H1 (cell line): ENCODE results near the gene TARDBP. TPM values are rescaled to one million over a fixed set of nuclear protein-coding genes. Genes with fewer than 3 reads are reported as not detected.

ENCODE experiments used
- CTCF ChIA-PET: fragments of 300-600 bp; sonication (Branson Sonifier 250); formaldehyde crosslinking; loops from one replicate; lab custom pipeline; 2021; ENCODE audit not compliant: partially characterized antibody; lab: Charles Lee
- POLR2A ChIA-PET: fragments of 300-600 bp; sonication (Branson Sonifier 250); formaldehyde crosslinking; loops from one replicate; lab custom pipeline; 2021; ENCODE audit warnings: inconsistent platforms; ENCODE audit not compliant: partially characterized antibody; lab: Charles Lee
- DNase-seq, 2 experiments: peaks; one replicate each; pipeline versions ENCODE4 v3.0.0 to v3.0.0-alpha.2; 2010 to 2022; ENCODE audit warnings: low spot score in 2 of 2, low read depth in 1 of 2, mixed read lengths in 1 of 2
- FAIRE-seq: peaks from 2 replicates; lab custom pipeline; 2011; peaks lifted over from hg19 to GRCh38; lab: Jason Lieb, UNC
- H2AFZ ChIP-seq: 2 replicates; pipeline ENCODE4 v1.8.1; 2012; ENCODE audit warnings: low read length, inconsistent platforms
- H2AK5ac ChIP-seq: 2 replicates; pipeline ENCODE4 v1.6.1; 2013; ENCODE audit warnings: low read depth, low read length
- H2BK120ac ChIP-seq: replicated peaks from 2 replicates; pipeline ENCODE3; 2013; ENCODE audit warnings: low read depth, low read length, inconsistent platforms
- H2BK12ac ChIP-seq: 2 replicates; pipeline ENCODE4 v1.6.1; 2013; ENCODE audit warnings: low read depth, low read length
- H2BK15ac ChIP-seq: 2 replicates; pipeline ENCODE4 v1.6.1; 2013; ENCODE audit warnings: low read length
- H2BK20ac ChIP-seq: 2 replicates; pipeline ENCODE4 v1.6.1; 2013; ENCODE audit warnings: low read length
- H2BK5ac ChIP-seq: 2 replicates; pipeline ENCODE4 v1.6.1; 2013; ENCODE audit warnings: low read depth, low read length
- H3K14ac ChIP-seq: 2 replicates; pipeline ENCODE4 v1.6.1; 2013; ENCODE audit warnings: inconsistent platforms; ENCODE audit not compliant: insufficient read length
- H3K18ac ChIP-seq: 2 replicates; pipeline ENCODE4 v1.6.1; 2013; ENCODE audit warnings: low read length; ENCODE audit errors: extremely low read depth
- H3K23ac ChIP-seq: 2 replicates; pipeline ENCODE4 v1.6.1; 2013; ENCODE audit warnings: inconsistent platforms; ENCODE audit not compliant: insufficient read length
- H3K23me2 ChIP-seq: 2 replicates; pipeline ENCODE4 v1.6.1; 2013; ENCODE audit warnings: low read depth, low read length
- H3K27ac ChIP-seq: 2 replicates; pipeline ENCODE4 v1.6.1; 2011; ENCODE audit warnings: low read depth, low read length, inconsistent platforms
- H3K27me3 ChIP-seq, 4 experiments: replicated peaks in 1 of 4; 1 replicate in 1 of 4; 2 replicates in 3 of 4; pipeline versions ENCODE4 v1.6.1 to v1.8.1; 2011 to 2013; ENCODE audit warnings: low read length in 3 of 4, mild to moderate bottlenecking in 3 of 4, inconsistent platforms in 2 of 4, mixed read lengths in 2 of 4, moderate library complexity in 1 of 4; ENCODE audit not compliant: control insufficient read depth in 3 of 4, insufficient read depth in 3 of 4; ENCODE audit errors: extremely low read depth in 1 of 4
- H3K36me3 ChIP-seq, 4 experiments: 2 replicates each; pipeline versions ENCODE4 v1.6.1 to v1.8.1; 2011 to 2013; ENCODE audit warnings: mild to moderate bottlenecking in 4 of 4, low read length in 3 of 4, moderate library complexity in 2 of 4, control low read depth in 1 of 4, inconsistent platforms in 1 of 4; ENCODE audit not compliant: insufficient read depth in 4 of 4, control insufficient read depth in 2 of 4
- H3K4ac ChIP-seq: replicated peaks from 2 replicates; pipeline ENCODE3; 2013; ENCODE audit warnings: low read length, low read depth, mixed read lengths, inconsistent platforms; ENCODE audit not compliant: insufficient read length
- H3K4me1 ChIP-seq, 4 experiments: replicated peaks in 1 of 4; 1 replicate in 1 of 4; 2 replicates in 3 of 4; pipeline versions ENCODE4 v1.6.1 to v1.8.1; 2011 to 2013; ENCODE audit warnings: low read length in 3 of 4, inconsistent platforms in 2 of 4, mixed read lengths in 1 of 4; ENCODE audit not compliant: insufficient read depth in 4 of 4, control insufficient read depth in 3 of 4
- H3K4me2 ChIP-seq, 2 experiments: 2 replicates each; pipeline versions ENCODE4 v1.6.1 to v1.8.1; 2011 to 2013; ENCODE audit warnings: low read depth in 2 of 2, low read length in 2 of 2, control low read depth in 1 of 2, inconsistent platforms in 1 of 2, mild to moderate bottlenecking in 1 of 2; ENCODE audit not compliant: insufficient read depth in 1 of 2
- H3K4me3 ChIP-seq, 4 experiments: fragments of 200-600, 300-600 bp in 1 of 4; sonication (generic), shearing (Covaris generic), sonication (Bioruptor Twin) in 1 of 4; 2 replicates each; pipeline versions ENCODE4 v1.5.1 to v1.8.1; 2011 to 2016; ENCODE audit warnings: low read length in 4 of 4, low read depth in 3 of 4, control low read depth in 2 of 4, inconsistent platforms in 2 of 4, mild to moderate bottlenecking in 2 of 4, mixed read lengths in 1 of 4, moderate library complexity in 1 of 4; ENCODE audit not compliant: insufficient read depth in 2 of 4; ENCODE audit errors: extremely low read depth in 1 of 4
- H3K56ac ChIP-seq: replicated peaks from 2 replicates; pipeline ENCODE3; 2013; ENCODE audit warnings: low read depth, mild to moderate bottlenecking, mixed read lengths, low read length, inconsistent platforms; ENCODE audit not compliant: insufficient read length
- H3K79me1 ChIP-seq: 2 replicates; pipeline ENCODE4 v1.6.1; 2013; ENCODE audit warnings: low read depth, low read length, control low read depth
- H3K79me2 ChIP-seq, 2 experiments: 2 replicates each; pipeline versions ENCODE4 v1.6.1 to v1.8.1; 2012 to 2013; ENCODE audit warnings: low read length in 2 of 2, mild to moderate bottlenecking in 2 of 2, inconsistent platforms in 1 of 2; ENCODE audit not compliant: insufficient read depth in 2 of 2, control insufficient read depth in 1 of 2
- H3K9ac ChIP-seq, 4 experiments: replicated peaks in 1 of 4; 1 replicate in 1 of 4; 2 replicates in 3 of 4; pipeline versions ENCODE4 v1.6.1 to v1.8.1; 2011 to 2013; ENCODE audit warnings: low read depth in 3 of 4, low read length in 3 of 4, control low read depth in 2 of 4, mild to moderate bottlenecking in 2 of 4, moderate library complexity in 2 of 4, inconsistent platforms in 1 of 4; ENCODE audit errors: extremely low read depth in 1 of 4
- H3K9me3 ChIP-seq, 2 experiments: 2 replicates each; pipeline versions ENCODE4 v1.6.1 to v1.8.1; 2012 to 2013; ENCODE audit warnings: mild to moderate bottlenecking in 2 of 2, moderate library complexity in 2 of 2, control low read depth in 1 of 2, inconsistent platforms in 1 of 2, low read depth in 1 of 2, low read length in 1 of 2, mixed read lengths in 1 of 2; ENCODE audit not compliant: insufficient read depth in 2 of 2
- H4K20me1 ChIP-seq, 2 experiments: replicated peaks in 1 of 2; 2 replicates each; pipeline versions ENCODE3 to v1.8.1; 2011 to 2013; ENCODE audit warnings: inconsistent platforms in 2 of 2, low read length in 2 of 2, mild to moderate bottlenecking in 1 of 2; ENCODE audit not compliant: insufficient read depth in 2 of 2, control insufficient read depth in 1 of 2
- H4K5ac ChIP-seq: 2 replicates; pipeline ENCODE4 v1.6.1; 2013; ENCODE audit warnings: low read length, low read depth, mixed read lengths, inconsistent platforms; ENCODE audit not compliant: insufficient read length
- H4K8ac ChIP-seq: 2 replicates; pipeline ENCODE4 v1.8.0; 2013; ENCODE audit warnings: mild to moderate bottlenecking, moderate library complexity, low read length, inconsistent platforms; ENCODE audit not compliant: insufficient read depth; ENCODE audit errors: extremely low read depth
- H4K91ac ChIP-seq: replicated peaks from 2 replicates; pipeline ENCODE3; 2013; ENCODE audit warnings: low read length, mixed read lengths, inconsistent platforms; ENCODE audit not compliant: insufficient read length
- SIN3A ChIP-seq, 2 experiments: IDR thresholded peaks in 1 of 2; conservative IDR thresholded peaks in 1 of 2; 2 replicates each; pipeline ENCODE4 v1.6.1; 2011 to 2012; ENCODE audit warnings: low read length in 2 of 2, improper control_type of control experiment in 1 of 2, low read depth in 1 of 2, mild to moderate bottlenecking in 1 of 2
- YY1 ChIP-seq: IDR thresholded peaks from 2 replicates; pipeline ENCODE4 v1.6.1; 2011; ENCODE audit warnings: low read depth, mild to moderate bottlenecking, low read length
- WGBS, 2 experiments: shearing (Covaris generic) in 1 of 2; methylation state at CpG; one replicate each; pipeline versions ENCODE4 v1.1.6 to v1.1.7; 2013 to 2015; ENCODE audit warnings: low lambda C conversion rate in 2 of 2, mixed read lengths in 2 of 2, inconsistent platforms in 1 of 2, low coverage in 1 of 2, missing lambda C conversion rate in 1 of 2; ENCODE audit not compliant: insufficient replicate concordance in 2 of 2, insufficient coverage in 1 of 2, insufficient read length in 1 of 2; ENCODE audit errors: extremely low coverage in 1 of 2, missing lambda C conversion rate in 1 of 2; 5-methylcytosine and 5-hydroxymethylcytosine counted together
- polyA plus RNA-seq, 7 experiments: library from polyadenylated mRNA; depleted of rRNA in 3 of 7; stranded (reverse) in 5 of 7; unstranded in 2 of 7; fragments of >200 nt in 5 of 7; fragments of 200-250 nt in 2 of 7; gene quantifications; 1 replicate in 5 of 7; 2 replicates in 1 of 7; 4 replicates in 1 of 7; pipeline versions ENCODE4 v1.2.1 to v1.2.3, GENCODE V29; 2011 to 2013; ENCODE audit warnings: missing spikeins in 2 of 7, mixed read lengths in 2 of 7
- total RNA-seq: library from RNA; stranded (reverse); fragmentation: NEBNext Ultra II Directional; extraction: Animal tissue kit (Norgen Biotek cat#: 25700); gene quantifications from 2 replicates; pipeline ENCODE4 v1.2.1, GENCODE V29; 2021
- TF ChIP-seq, protein P1 (sequence below): IDR thresholded peaks from 2 replicates; pipeline ENCODE4 v1.6.1; 2012; ENCODE audit warnings: inconsistent platforms

Gene TARDBP
- total and polyA plus RNA-seq, 2 of the 8 experiments (the other 6 are each of a cell fraction or from before 2014, with no cell fraction given), result 144 to 240 TPM

GRCh38 chr1:10969267-10969970, 43.0 kb upstream of the TARDBP start:
- Histone ChIP-seq H3K18ac (no peak overlapping the region), H3K79me2 (no peaks in the 10 kb centered on the region), H3K27me3 (no peaks in the 10 kb centered on the region), H3K14ac (no peak overlapping the region), H4K8ac (no peak overlapping the region), H2AK5ac (no peak overlapping the region), H3K56ac (no peak overlapping the region), H2BK12ac (no peak overlapping the region), H4K91ac (peak overlapping the region; percentile 23), H3K4me1 (peaks cover 2 to 16% (median 10%) of the 10 kb centered on the region in 4 experiments), H3K27ac (no peak overlapping the region), H3K23ac (no peak overlapping the region), H2AFZ (no peak overlapping the region), H4K20me1 (no peaks in the 10 kb centered on the region), H2BK15ac (0 out of 2 replicates have a peak overlapping the region, but pooled peaks have one; percentile 72), H3K79me1 (no peaks in the 10 kb centered on the region), H2BK20ac (peak overlapping the region; percentile 72; the same call in 1 of the 2 replicates), H3K4ac (no peak overlapping the region), H3K9ac (no peak overlapping the region; a peak in 1 of 7 replicates), H3K4me2 (peak overlapping the region in 1 of 2 experiments; percentile 26; a peak in 1 of 4 replicates), H4K5ac (no peak overlapping the region), H2BK120ac (peak overlapping the region; percentile 30), H3K23me2 (no peaks in the 10 kb centered on the region), H2BK5ac (no peak overlapping the region; the same call in 1 of the 2 replicates), H3K4me3 (no peak overlapping the region), H3K36me3 (no peaks in the 10 kb centered on the region), H3K9me3 (no peaks in the 10 kb centered on the region)
- DNase-seq (no peak), FAIRE-seq (no peak)
- CTCF ChIA-PET, result interaction anchor here (0.9 to 3.4 kb wide), 7 partner anchors 7 to 103 kb away, joined by 4 to 13 read pairs (median 5); no protein-coding TSS in a partner anchor
- TF ChIP-seq YY1 (no peak), SIN3A (conservative IDR thresholded peaks at IDR 0.05 in 1 of 2, IDR thresholded peaks at IDR 0.05 in 1 of 2; ENCODE audit: low read depth in 1 of 2, low read length in 2 of 2) (peak in 1 of 2 experiments; percentile 52; a peak in 1 of 4 replicates)
- TF ChIP-seq, protein P1, sequence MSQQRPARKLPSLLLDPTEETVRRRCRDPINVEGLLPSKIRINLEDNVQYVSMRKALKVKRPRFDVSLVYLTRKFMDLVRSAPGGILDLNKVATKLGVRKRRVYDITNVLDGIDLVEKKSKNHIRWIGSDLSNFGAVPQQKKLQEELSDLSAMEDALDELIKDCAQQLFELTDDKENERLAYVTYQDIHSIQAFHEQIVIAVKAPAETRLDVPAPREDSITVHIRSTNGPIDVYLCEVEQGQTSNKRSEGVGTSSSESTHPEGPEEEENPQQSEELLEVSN, result peak; percentile 32; the same call in 1 of the 2 replicates
- WGBS, 2 experiments, result 69% methylated on average over 14 of the region's 14 CpGs; no CpG with 5 or more reads in 1 of the 2 experiments
- POLR2A ChIA-PET, result interaction anchor here (0.6 to 0.7 kb wide), 2 partner anchors 10 to 421 kb away, joined by 3 read pairs; no protein-coding TSS in a partner anchor
